ENCODE data around the gene ATXN3L.

DNA sequence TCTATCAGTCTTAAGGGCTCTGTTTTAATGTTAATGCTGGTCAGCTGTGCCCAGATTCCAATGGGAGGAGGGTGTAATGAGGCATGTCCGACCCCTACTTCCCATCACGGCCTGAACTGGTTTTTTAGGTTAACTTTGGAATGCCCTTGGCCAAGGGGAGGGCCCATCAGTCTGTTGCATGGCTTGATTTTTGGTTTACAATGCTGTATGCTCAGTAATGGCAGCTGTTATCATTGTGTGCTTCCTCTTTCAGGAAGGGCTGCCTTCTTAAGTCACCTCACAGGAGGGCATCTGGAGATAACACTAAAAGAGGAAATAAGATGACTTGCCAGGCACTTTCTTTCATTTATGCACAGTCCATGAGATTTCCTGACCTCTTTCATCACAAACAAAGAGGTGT is 36.3 kb downstream of the ATXN3L start:
- TF ChIP-seq, protein P1, sequence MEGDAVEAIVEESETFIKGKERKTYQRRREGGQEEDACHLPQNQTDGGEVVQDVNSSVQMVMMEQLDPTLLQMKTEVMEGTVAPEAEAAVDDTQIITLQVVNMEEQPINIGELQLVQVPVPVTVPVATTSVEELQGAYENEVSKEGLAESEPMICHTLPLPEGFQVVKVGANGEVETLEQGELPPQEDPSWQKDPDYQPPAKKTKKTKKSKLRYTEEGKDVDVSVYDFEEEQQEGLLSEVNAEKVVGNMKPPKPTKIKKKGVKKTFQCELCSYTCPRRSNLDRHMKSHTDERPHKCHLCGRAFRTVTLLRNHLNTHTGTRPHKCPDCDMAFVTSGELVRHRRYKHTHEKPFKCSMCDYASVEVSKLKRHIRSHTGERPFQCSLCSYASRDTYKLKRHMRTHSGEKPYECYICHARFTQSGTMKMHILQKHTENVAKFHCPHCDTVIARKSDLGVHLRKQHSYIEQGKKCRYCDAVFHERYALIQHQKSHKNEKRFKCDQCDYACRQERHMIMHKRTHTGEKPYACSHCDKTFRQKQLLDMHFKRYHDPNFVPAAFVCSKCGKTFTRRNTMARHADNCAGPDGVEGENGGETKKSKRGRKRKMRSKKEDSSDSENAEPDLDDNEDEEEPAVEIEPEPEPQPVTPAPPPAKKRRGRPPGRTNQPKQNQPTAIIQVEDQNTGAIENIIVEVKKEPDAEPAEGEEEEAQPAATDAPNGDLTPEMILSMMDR (conservative IDR thresholded peaks at IDR 0.05; ENCODE audit: low read depth, low read length), result no peak
- TF ChIP-seq EZH2 (IDR thresholded peaks at IDR 0.05; ENCODE audit: borderline replicate concordance, low read depth, low read length, poor library complexity, severe bottlenecking), result no peak

All from A673 (cell line).